Suprapubic skin (tissue), 4 donors: ENCODE data around the gene ZNF304. TPM values are rescaled to one million over a fixed set of nuclear protein-coding genes. Genes with fewer than 3 reads are reported as not detected.

Experiments
- DNase-seq, 2 donors: peaks; one replicate each; pipeline ENCODE4 v3.0.0-alpha.2; 2019; ENCODE audit warnings: low spot score in 2 of 2
- H3K27ac ChIP-seq: fragments of 200-600 bp; sonication (generic); one replicate; pipeline ENCODE4 v1.5.1; 2019
- H3K27me3 ChIP-seq: fragments of 200-600 bp; sonication (generic); one replicate; pipeline ENCODE4 v1.5.1; 2019
- H3K36me3 ChIP-seq: fragments of 200-600 bp; sonication (generic); one replicate; pipeline ENCODE4 v1.5.1; 2019
- H3K4me1 ChIP-seq: fragments of 200-600 bp; sonication (generic); one replicate; pipeline ENCODE4 v1.5.1; 2019
- H3K4me3 ChIP-seq: fragments of 200-600 bp; sonication (generic); one replicate; pipeline ENCODE4 v1.5.1; 2019; ENCODE audit warnings: mild to moderate bottlenecking
- H3K9me3 ChIP-seq: fragments of 200-600 bp; sonication (generic); one replicate; pipeline ENCODE4 v1.5.1; 2019
- EP300 ChIP-seq: sonication (generic); formaldehyde crosslinking; IDR thresholded peaks from one replicate; pipeline ENCODE4 v1.6.1; 2017; ENCODE audit warnings: antibody characterized with exemption
- POLR2A ChIP-seq, 2 donors: fragments of 450-650 bp; IDR thresholded peaks; one replicate each; pipeline ENCODE4 v1.6.1; 2017; ENCODE audit warnings: antibody characterized with exemption in 2 of 2, mild to moderate bottlenecking in 2 of 2, moderate library complexity in 2 of 2
- POLR2AphosphoS5 ChIP-seq, 3 donors: sonication (generic); formaldehyde crosslinking; IDR thresholded peaks; one replicate each; pipeline ENCODE4 v1.6.1; 2017; ENCODE audit warnings: antibody characterized with exemption in 3 of 3
- WGBS: methylation state at CpG from one replicate; pipeline ENCODE4 v1.1.5; 2018; 5-methylcytosine and 5-hydroxymethylcytosine counted together
- total RNA-seq, 4 donors: library from RNA; depleted of rRNA; stranded (reverse); fragments of >200 nt; gene quantifications; one replicate each; pipeline ENCODE4 v1.1.0, GENCODE V29; 2016
- TF ChIP-seq, protein P1 (sequence below), 2 donors: fragments of 200-600 bp in 1 of 2; fragments of 450-650 bp in 1 of 2; sonication (generic) in 1 of 2; IDR thresholded peaks; one replicate each; pipeline ENCODE4 v1.5.1; 2016 to 2019; ENCODE audit warnings: antibody characterized with exemption in 2 of 2, mild to moderate bottlenecking in 1 of 2, moderate library complexity in 1 of 2

ZNF304 gene
- total RNA-seq, 4 donors from 2014 or later = 10.0 to 12.4 (median 11.3) TPM

DNA sequence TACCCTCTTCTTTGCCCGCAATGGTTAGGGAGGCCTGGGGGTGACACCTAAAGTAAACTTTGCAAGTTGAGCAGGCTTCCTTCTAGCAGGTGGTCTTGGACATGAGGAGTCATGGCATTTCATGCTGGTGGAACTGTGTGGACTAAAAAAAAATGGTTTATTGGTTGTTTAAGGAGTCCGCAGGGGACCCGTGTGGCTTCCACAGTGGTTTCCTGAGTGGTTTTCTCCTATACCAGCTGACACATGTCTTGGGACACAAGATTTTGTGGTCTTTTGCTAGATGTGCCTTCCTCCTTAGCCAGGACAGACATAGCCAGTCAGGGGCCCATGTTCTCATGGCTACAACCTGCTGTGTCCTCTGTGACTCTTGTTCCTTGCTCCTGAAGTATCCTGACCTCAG, 29.3 kb upstream of the ZNF304 start:
- 51% methylated on average over 3 of the region's 3 CpGs for WGBS
- H3K9me3 ChIP-seq = no peaks in the 10 kb centered on the region
- H3K4me3 ChIP-seq = peak overlapping the region; percentile 68
- no peak overlapping the region for H3K27ac ChIP-seq
- peaks cover 37% of the 10 kb centered on the region for H3K36me3 ChIP-seq
- no peak for DNase-seq
- H3K27me3 ChIP-seq = peaks cover 9% of the 10 kb centered on the region
- no peak for TF ChIP-seq EP300
- TF ChIP-seq, protein P1, sequence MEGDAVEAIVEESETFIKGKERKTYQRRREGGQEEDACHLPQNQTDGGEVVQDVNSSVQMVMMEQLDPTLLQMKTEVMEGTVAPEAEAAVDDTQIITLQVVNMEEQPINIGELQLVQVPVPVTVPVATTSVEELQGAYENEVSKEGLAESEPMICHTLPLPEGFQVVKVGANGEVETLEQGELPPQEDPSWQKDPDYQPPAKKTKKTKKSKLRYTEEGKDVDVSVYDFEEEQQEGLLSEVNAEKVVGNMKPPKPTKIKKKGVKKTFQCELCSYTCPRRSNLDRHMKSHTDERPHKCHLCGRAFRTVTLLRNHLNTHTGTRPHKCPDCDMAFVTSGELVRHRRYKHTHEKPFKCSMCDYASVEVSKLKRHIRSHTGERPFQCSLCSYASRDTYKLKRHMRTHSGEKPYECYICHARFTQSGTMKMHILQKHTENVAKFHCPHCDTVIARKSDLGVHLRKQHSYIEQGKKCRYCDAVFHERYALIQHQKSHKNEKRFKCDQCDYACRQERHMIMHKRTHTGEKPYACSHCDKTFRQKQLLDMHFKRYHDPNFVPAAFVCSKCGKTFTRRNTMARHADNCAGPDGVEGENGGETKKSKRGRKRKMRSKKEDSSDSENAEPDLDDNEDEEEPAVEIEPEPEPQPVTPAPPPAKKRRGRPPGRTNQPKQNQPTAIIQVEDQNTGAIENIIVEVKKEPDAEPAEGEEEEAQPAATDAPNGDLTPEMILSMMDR (IDR thresholded peaks at IDR 0.05) = no peak
- no peak for TF ChIP-seq POLR2A (IDR thresholded peaks at IDR 0.05)
- TF ChIP-seq POLR2AphosphoS5 (IDR thresholded peaks at IDR 0.05) = no peak
- H3K4me1 ChIP-seq = peaks cover 26% of the 10 kb centered on the region

DNA sequence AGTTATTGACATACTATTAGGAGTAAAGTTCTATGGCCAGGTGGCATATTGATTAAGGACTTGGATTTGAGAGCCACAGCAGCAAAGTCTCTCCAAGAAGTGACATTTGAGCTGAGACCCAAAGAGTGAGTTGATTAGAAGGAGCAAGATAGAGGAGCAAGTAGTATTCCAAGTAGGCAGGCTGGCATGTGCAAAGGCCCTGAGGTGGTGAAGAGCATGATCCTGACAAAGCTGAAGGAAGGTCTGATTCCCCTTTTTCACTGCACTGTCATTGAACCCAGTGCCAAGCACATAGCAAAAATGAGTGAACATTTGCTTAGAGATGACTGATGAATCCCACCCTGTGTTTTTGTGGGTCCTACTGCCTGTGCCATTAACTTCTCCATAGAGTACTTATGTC, 26.1 kb upstream of the ZNF304 start:
- H3K27me3 ChIP-seq = no peaks in the 10 kb centered on the region
- TF ChIP-seq EP300 (no peak), POLR2AphosphoS5 (IDR thresholded peaks at IDR 0.05) (no peak), POLR2A (IDR thresholded peaks at IDR 0.05) (no peak)
- TF ChIP-seq, protein P1 (IDR thresholded peaks at IDR 0.05) = no peak
- no peak overlapping the region for H3K27ac ChIP-seq
- peaks cover 4% of the 10 kb centered on the region for H3K9me3 ChIP-seq
- no peak for DNase-seq
- peaks cover 67% of the 10 kb centered on the region for H3K36me3 ChIP-seq
- no peak overlapping the region for H3K4me3 ChIP-seq
- H3K4me1 ChIP-seq = peaks cover 22% of the 10 kb centered on the region

DNA sequence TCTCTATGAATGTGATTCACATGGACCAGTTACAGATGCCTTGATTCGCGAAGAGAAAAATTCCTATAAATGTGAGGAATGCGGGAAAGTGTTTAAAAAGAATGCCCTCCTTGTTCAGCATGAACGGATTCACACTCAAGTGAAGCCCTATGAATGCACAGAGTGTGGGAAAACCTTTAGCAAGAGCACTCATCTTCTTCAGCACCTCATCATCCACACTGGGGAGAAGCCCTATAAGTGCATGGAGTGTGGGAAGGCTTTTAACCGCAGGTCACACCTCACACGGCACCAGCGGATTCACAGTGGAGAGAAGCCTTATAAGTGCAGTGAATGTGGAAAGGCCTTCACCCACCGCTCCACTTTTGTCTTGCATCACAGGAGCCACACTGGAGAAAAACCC, 23.1 kb upstream of the ZNF304 start:
- Histone ChIP-seq H3K36me3 (peaks cover 76% of the 10 kb centered on the region), H3K4me3 (no peak overlapping the region), H3K4me1 (no peaks in the 10 kb centered on the region), H3K27ac (no peak overlapping the region), H3K27me3 (no peaks in the 10 kb centered on the region), H3K9me3 (peaks cover 4% of the 10 kb centered on the region)
- TF ChIP-seq, protein P1 (IDR thresholded peaks at IDR 0.05) = no peak
- no peak for TF ChIP-seq POLR2AphosphoS5 (IDR thresholded peaks at IDR 0.05)
- TF ChIP-seq EP300 = no peak
- no peak for TF ChIP-seq POLR2A (IDR thresholded peaks at IDR 0.05)
- no peak for DNase-seq
- WGBS = 93% methylated on average over 8 of the region's 8 CpGs

DNA sequence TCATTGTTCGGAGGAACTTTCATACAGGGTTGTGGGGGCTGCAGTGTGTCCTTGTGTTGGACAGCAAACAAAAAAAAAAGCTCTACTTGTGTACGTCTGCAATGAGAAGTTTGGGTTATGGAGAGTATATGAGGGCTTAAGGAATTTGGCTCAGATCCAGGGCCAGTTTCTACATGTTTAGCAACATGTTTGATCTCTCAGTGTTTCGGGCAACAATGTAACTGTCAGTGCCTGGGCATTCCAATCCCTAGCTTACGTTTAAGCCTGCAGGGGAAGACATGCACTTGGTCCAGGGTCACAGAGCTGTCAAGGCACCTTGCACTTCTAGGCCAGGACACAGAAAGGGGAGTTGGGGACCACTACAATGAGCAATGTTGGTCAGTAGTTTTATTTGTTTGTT, 16.9 kb upstream of the ZNF304 start:
- no peaks in the 10 kb centered on the region for H3K9me3 ChIP-seq
- WGBS = 48% methylated on average over 4 of the region's 4 CpGs
- no peaks in the 10 kb centered on the region for H3K27me3 ChIP-seq
- no peak overlapping the region for H3K27ac ChIP-seq
- peaks cover 15% of the 10 kb centered on the region for H3K36me3 ChIP-seq
- no peak for TF ChIP-seq POLR2A (IDR thresholded peaks at IDR 0.05)
- TF ChIP-seq, protein P1 (IDR thresholded peaks at IDR 0.05) = no peak
- no peak for TF ChIP-seq POLR2AphosphoS5 (IDR thresholded peaks at IDR 0.05)
- no peak for TF ChIP-seq EP300
- no peak overlapping the region for H3K4me3 ChIP-seq
- no peak for DNase-seq
- peaks cover 4% of the 10 kb centered on the region for H3K4me1 ChIP-seq

DNA sequence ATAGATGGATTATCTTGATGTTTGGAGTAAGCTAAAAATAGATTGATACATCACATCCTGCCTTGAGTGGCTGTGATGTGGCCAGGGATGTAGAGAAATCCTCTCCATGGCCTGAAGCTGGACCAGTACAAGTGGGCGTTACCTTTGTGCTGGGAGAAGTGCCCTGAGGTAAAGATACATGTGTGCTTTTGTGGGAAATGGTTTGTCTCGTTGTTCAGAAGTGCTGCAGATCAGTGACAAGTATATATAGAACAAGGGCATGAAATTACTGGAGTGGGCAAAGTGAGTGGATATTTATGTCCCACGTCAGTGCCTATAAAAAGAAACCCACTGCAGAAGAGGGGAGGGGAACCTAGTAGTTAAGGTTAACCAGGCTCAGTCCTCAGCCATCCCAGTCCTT, 12.2 kb upstream of the ZNF304 start:
- Histone ChIP-seq H3K4me3 (no peak overlapping the region), H3K27ac (no peak overlapping the region), H3K9me3 (no peaks in the 10 kb centered on the region), H3K4me1 (peaks cover 4% of the 10 kb centered on the region), H3K27me3 (no peaks in the 10 kb centered on the region), H3K36me3 (no peaks in the 10 kb centered on the region)
- TF ChIP-seq POLR2AphosphoS5 (IDR thresholded peaks at IDR 0.05) = no peak
- TF ChIP-seq POLR2A (IDR thresholded peaks at IDR 0.05) = no peak
- TF ChIP-seq, protein P1 (IDR thresholded peaks at IDR 0.05) = no peak
- no peak for TF ChIP-seq EP300
- DNase-seq = no peak
- whole genome bisulfite sequencing = 43% methylated on average over 3 of the region's 3 CpGs
